Measurements from ENCODE around the gene DOCK7.

The DOCK7 gene

GRCh38 chr1:62462370-62462769 is 225.8 kb downstream of the DOCK7 start:
- H3K27ac ChIP-seq = no peak overlapping the region
- no peak for TF ChIP-seq ZFX (IDR thresholded peaks at IDR 0.05)
- TF ChIP-seq CTCF (conservative IDR thresholded peaks at IDR 0.05) = no peak

GRCh38 chr1:62457955-62458354 is 230.2 kb downstream of the DOCK7 start:
- no peak for TF ChIP-seq CTCF (conservative IDR thresholded peaks at IDR 0.05)
- no peak for TF ChIP-seq ZFX (IDR thresholded peaks at IDR 0.05)
- H3K27ac ChIP-seq = no peak overlapping the region

DNA sequence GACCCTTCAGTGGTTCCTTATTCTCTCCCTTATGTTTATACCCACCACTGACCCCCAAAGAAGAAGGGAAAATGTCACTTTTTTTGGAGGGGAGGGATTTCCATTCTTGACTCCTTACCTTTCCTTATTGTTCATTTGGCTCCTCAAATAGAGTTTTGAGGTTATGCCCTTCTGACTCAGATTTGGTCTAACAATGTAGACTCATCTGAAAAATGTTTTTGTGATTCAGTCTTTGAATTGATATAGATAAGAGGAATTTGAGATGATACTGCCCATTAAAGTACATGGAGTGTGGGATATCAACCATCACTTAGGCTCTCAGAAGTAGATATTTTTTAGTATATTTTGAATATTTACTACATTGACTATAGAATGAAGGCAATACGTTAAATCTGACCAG is 235.2 kb downstream of the DOCK7 start:
- no peak for TF ChIP-seq ZFX (IDR thresholded peaks at IDR 0.05)
- TF ChIP-seq CTCF (conservative IDR thresholded peaks at IDR 0.05) = no peak

GRCh38 chr1:62450301-62450700 is 237.9 kb downstream of the DOCK7 start:
- no peak for TF ChIP-seq CTCF (conservative IDR thresholded peaks at IDR 0.05)
- no peak for TF ChIP-seq ZFX (IDR thresholded peaks at IDR 0.05)
- no peak overlapping the region for H3K27ac ChIP-seq

More for the DNA sequence above, 235.2 kb downstream of the DOCK7 start:
- no peak overlapping the region for H3K27ac ChIP-seq

- TF ChIP-seq CTCF (conservative IDR thresholded peaks at IDR 0.05) (no peak), ZFX (IDR thresholded peaks at IDR 0.05) (no peak)
- H3K27ac ChIP-seq = no peak overlapping the region
Measured at GRCh38 chr1:62448221-62448933, 239.8 kb downstream of the DOCK7 start.

DNA sequence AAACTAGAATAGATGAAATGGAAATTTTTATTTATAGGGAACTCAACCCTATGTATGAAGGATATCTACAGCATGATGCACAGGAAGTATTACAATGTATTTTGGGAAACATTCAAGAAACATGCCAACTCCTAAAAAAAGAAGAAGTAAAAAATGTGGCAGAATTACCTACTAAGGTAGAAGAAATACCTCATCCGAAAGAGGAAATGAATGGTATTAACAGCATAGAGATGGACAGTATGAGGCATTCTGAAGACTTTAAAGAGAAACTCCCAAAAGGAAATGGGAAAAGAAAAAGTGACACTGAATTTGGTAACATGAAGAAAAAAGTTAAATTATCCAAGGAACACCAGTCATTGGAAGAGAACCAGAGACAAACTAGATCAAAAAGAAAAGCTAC is 243.5 kb downstream of the DOCK7 start:
- TF ChIP-seq ZFX (IDR thresholded peaks at IDR 0.05) = no peak
- TF ChIP-seq CTCF (conservative IDR thresholded peaks at IDR 0.05) = no peak
- H3K27ac ChIP-seq = no peak overlapping the region

DNA sequence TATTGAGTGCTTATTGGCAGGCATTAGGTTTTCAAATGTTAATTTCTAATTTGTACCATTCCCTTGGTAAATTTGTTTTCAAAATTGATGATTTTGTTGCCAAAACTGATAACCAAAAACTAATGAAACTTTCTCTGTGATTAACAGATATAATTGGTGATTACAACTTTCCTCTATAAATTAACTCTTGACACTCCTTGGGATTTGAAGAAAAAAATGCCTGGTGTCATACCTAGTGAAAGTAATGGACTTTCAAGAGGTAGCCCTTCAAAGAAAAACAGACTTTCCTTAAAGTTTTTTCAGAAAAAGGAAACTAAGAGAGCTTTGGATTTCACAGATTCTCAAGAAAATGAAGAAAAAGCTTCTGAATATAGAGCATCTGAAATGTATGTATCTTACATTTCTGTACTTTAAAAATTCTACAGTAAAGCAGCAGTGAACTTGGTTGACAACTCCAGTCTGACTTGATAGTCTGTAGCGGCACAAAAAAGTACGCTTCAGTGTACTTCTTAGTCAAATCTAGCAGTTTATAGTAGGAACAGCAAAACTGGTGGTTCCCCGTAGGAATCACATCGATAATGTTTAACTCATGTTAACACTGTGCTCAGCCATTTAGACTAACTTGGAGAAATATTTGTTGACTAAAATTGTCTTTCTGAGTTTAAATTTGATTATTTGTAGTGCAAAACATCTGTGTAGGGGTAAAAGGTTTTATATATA is 248.4 kb downstream of the DOCK7 start:
- TF ChIP-seq ZFX (IDR thresholded peaks at IDR 0.05) (no peak), CTCF (conservative IDR thresholded peaks at IDR 0.05) (no peak)
- H3K27ac ChIP-seq = no peak overlapping the region
